IMR-90 (cell line): Measurements from ENCODE around the gene BCLAF1. TPM values are rescaled to one million over a fixed set of nuclear protein-coding genes. Genes with fewer than 3 reads are reported as not detected.

ENCODE experiments used
- ATAC-seq: fragments of 200-7000 bp; cut with Tn5 transposase; 2 replicates; pipeline ENCODE4 v1.9.1; 2020; ENCODE audit warnings: low read depth, mild to moderate bottlenecking, moderate library complexity
- BruUV-seq: library from RNA; stranded (reverse); fragments of 400-500 nt; replicated peaks from 2 replicates; lab custom pipeline; 2021; lab: Mats Ljungman, UMichigan
- CTCF ChIA-PET: fragments of 300-600 bp; formaldehyde crosslinking; extraction: SDS; loops from one replicate; lab custom pipeline; 2021; ENCODE audit warnings: antibody characterized with exemption; lab: Yijun Ruan, JAX
- POLR2A ChIA-PET: fragments of 300-600 bp; sonication (Branson Sonifier 250); formaldehyde crosslinking; loops from one replicate; lab custom pipeline; 2022; ENCODE audit warnings: antibody characterized with exemption; ENCODE audit not compliant: unreplicated experiment; lab: Charles Lee
- DNase-seq: peaks from one replicate; pipeline ENCODE4 v3.0.0; 2013
- H2AFZ ChIP-seq: replicated peaks from 2 replicates; pipeline ENCODE3; 2013; ENCODE audit warnings: low read length, mild to moderate bottlenecking; ENCODE audit not compliant: poor library complexity
- H2AK5ac ChIP-seq: 2 replicates; pipeline ENCODE4 v1.6.1; 2013; ENCODE audit warnings: low read depth, low read length, inconsistent platforms
- H2AK9ac ChIP-seq: replicated peaks from 2 replicates; pipeline ENCODE3; 2013; ENCODE audit warnings: mild to moderate bottlenecking, low read depth, low read length, moderate library complexity; ENCODE audit not compliant: poor library complexity
- H2BK120ac ChIP-seq: 2 replicates; pipeline ENCODE4 v1.6.1; 2013; ENCODE audit warnings: low read depth, low read length, inconsistent platforms
- H2BK15ac ChIP-seq: 3 replicates; pipeline ENCODE4 v1.6.1; 2013; ENCODE audit warnings: low read depth, low read length, inconsistent platforms
- H2BK20ac ChIP-seq: 2 replicates; pipeline ENCODE4 v1.6.1; 2013; ENCODE audit warnings: low read depth, mild to moderate bottlenecking, inconsistent platforms, low read length, moderate library complexity
- H2BK5ac ChIP-seq: 2 replicates; pipeline ENCODE4 v1.6.1; 2013; ENCODE audit warnings: mild to moderate bottlenecking, low read depth, low read length, inconsistent platforms; ENCODE audit not compliant: poor library complexity, severe bottlenecking
- H3K14ac ChIP-seq: replicated peaks from 2 replicates; pipeline ENCODE4 v1.6.1; 2013; ENCODE audit warnings: low read depth, low read length, inconsistent platforms
- H3K18ac ChIP-seq: 2 replicates; pipeline ENCODE4 v1.6.1; 2013; ENCODE audit warnings: low read depth, low read length, control low read depth
- H3K23ac ChIP-seq: 2 replicates; pipeline ENCODE4 v1.6.1; 2013; ENCODE audit warnings: low read depth, low read length, inconsistent platforms
- H3K27ac ChIP-seq: 2 replicates; pipeline ENCODE4 v1.5.1; 2013; ENCODE audit warnings: mild to moderate bottlenecking, control low read depth, low read length; ENCODE audit not compliant: insufficient read depth
- H3K27me3 ChIP-seq: 2 replicates; pipeline ENCODE4 v1.6.1; 2013; ENCODE audit warnings: low read length; ENCODE audit not compliant: control insufficient read depth, insufficient read depth
- H3K36me3 ChIP-seq: 2 replicates; pipeline ENCODE4 v1.6.1; 2013; ENCODE audit warnings: low read length, mixed read lengths; ENCODE audit not compliant: control insufficient read depth, insufficient read depth
- H3K4ac ChIP-seq: 2 replicates; pipeline ENCODE4 v1.6.1; 2013; ENCODE audit warnings: low read depth, low read length, inconsistent platforms
- H3K4me1 ChIP-seq: 2 replicates; pipeline ENCODE4 v1.6.1; 2013; ENCODE audit warnings: low read length, mixed read lengths; ENCODE audit not compliant: control insufficient read depth, insufficient read depth
- H3K4me2 ChIP-seq: 2 replicates; pipeline ENCODE4 v1.6.1; 2013; ENCODE audit warnings: low read depth, mild to moderate bottlenecking, control low read depth, low read length, moderate library complexity
- H3K4me3 ChIP-seq: 2 replicates; pipeline ENCODE4 v1.5.1; 2013; ENCODE audit warnings: low read depth, mild to moderate bottlenecking, control low read depth, low read length, moderate library complexity; ENCODE audit not compliant: insufficient read depth
- H3K56ac ChIP-seq: 2 replicates; pipeline ENCODE4 v1.6.1; 2013; ENCODE audit warnings: low read length, inconsistent platforms; ENCODE audit not compliant: insufficient read depth; ENCODE audit errors: extremely low read depth
- H3K79me1 ChIP-seq, 2 experiments: 2 replicates each; pipeline ENCODE4 v1.6.1; 2013; ENCODE audit warnings: low read length in 2 of 2, inconsistent platforms in 1 of 2, low read depth in 1 of 2
- H3K9ac ChIP-seq: 2 replicates; pipeline ENCODE4 v1.6.1; 2013; ENCODE audit warnings: low read depth, low read length, control low read depth
- H3K9me1 ChIP-seq: 2 replicates; pipeline ENCODE4 v1.6.1; 2013; ENCODE audit warnings: low read length, inconsistent platforms; ENCODE audit not compliant: insufficient read depth
- H3K9me3 ChIP-seq: 2 replicates; pipeline ENCODE4 v1.6.1; 2013; ENCODE audit warnings: low read length; ENCODE audit not compliant: control insufficient read depth, insufficient read depth
- H4K20me1 ChIP-seq: 2 replicates; pipeline ENCODE4 v1.6.1; 2013; ENCODE audit warnings: low read length, inconsistent platforms; ENCODE audit not compliant: insufficient read depth
- H4K5ac ChIP-seq: 2 replicates; pipeline ENCODE4 v1.6.1; 2013; ENCODE audit warnings: mild to moderate bottlenecking, low read depth, low read length, control low read depth
- H4K8ac ChIP-seq, 2 experiments: 2 replicates each; pipeline ENCODE4 v1.6.1; 2013; ENCODE audit warnings: low read depth in 2 of 2, low read length in 2 of 2, control low read depth in 1 of 2, inconsistent platforms in 1 of 2
- H4K91ac ChIP-seq: 2 replicates; pipeline ENCODE4 v1.6.1; 2013; ENCODE audit warnings: low read depth, low read length, inconsistent platforms; ENCODE audit not compliant: insufficient read depth
- CTCF ChIP-seq: conservative IDR thresholded peaks from 2 replicates; pipeline ENCODE4 v1.5.1; 2012; ENCODE audit warnings: mild to moderate bottlenecking, low read depth, low read length, improper control_type of control experiment
- FOS ChIP-seq: fragments of 150-350 bp; IDR thresholded peaks from 2 replicates; pipeline ENCODE4 v1.6.1; 2016; ENCODE audit warnings: low read depth, low read length
- NFE2L2 ChIP-seq: fragments of 150-350 bp; IDR thresholded peaks from 2 replicates; pipeline ENCODE4 v1.6.1; 2016; ENCODE audit warnings: low read depth, mild to moderate bottlenecking, low read length
- POLR2A ChIP-seq: IDR thresholded peaks from 2 replicates; pipeline ENCODE4 v1.6.1; 2012; ENCODE audit warnings: mild to moderate bottlenecking, low read depth, low read length
- RAD21 ChIP-seq: IDR thresholded peaks from 2 replicates; pipeline ENCODE4 v1.6.1; 2012; ENCODE audit warnings: low read length, improper control_type of control experiment
- RCOR1 ChIP-seq: IDR thresholded peaks from 2 replicates; pipeline ENCODE4 v1.6.1; 2012; ENCODE audit warnings: mild to moderate bottlenecking, low read length, improper control_type of control experiment; ENCODE audit not compliant: insufficient replicate concordance
- RFX5 ChIP-seq: IDR thresholded peaks from 2 replicates; pipeline ENCODE4 v1.8.0; 2012; ENCODE audit warnings: low read depth, mild to moderate bottlenecking, low read length, moderate library complexity
- USF2 ChIP-seq: fragments of 150-350 bp; IDR thresholded peaks from 2 replicates; pipeline ENCODE4 v1.6.1; 2017; ENCODE audit warnings: mild to moderate bottlenecking, antibody characterized with exemption, low read length, low read depth
- WGBS, 2 experiments: methylation state at CpG; one replicate each; pipeline versions ENCODE4 v1.1.5 to v1.1.7; 2013; ENCODE audit warnings: missing lambda C conversion rate in 2 of 2; ENCODE audit not compliant: insufficient read length in 1 of 2; ENCODE audit errors: extremely low coverage in 2 of 2; 5-methylcytosine and 5-hydroxymethylcytosine counted together
- dilution Hi-C: fragments of 300-500 bp; cut with HindIII; formaldehyde crosslinking; loops from one replicate; pipeline ENCODE4 v1.14.3; 2018; ENCODE audit warnings: low sequenced_read_pairs; ENCODE audit not compliant: unreplicated experiment
- in situ Hi-C: fragments of 300-500 bp; cut with MboI; formaldehyde crosslinking; loops from 3 replicates; pipeline ENCODE4 v1.14.3; 2019; ENCODE audit warnings: low sequenced_read_pairs, inconsistent platforms, mixed read lengths
- intact Hi-C: fragments of 100-400 bp; cut with micrococcal nuclease; formaldehyde crosslinking; loops from 2 replicates; pipeline ENCODE4 v1.10.0; 2022
- polyA plus RNA-seq, 3 experiments: library from polyadenylated mRNA; depleted of rRNA; stranded (reverse); fragments of >200 nt; gene quantifications; 2 replicates each; pipeline ENCODE4 v1.2.3, GENCODE V29; 2012; ENCODE audit warnings: low replicate concordance in 1 of 3
- total RNA-seq: library from RNA; depleted of rRNA; stranded (reverse); fragments of >200 nt; gene quantifications from 2 replicates; pipeline ENCODE4 v1.2.3, GENCODE V29; 2012

BCLAF1 gene
- total and polyA plus RNA-seq, 2 of the 4 experiments (the other 2 are of a cell fraction) = 34.0 to 141 TPM

- no peak for TF ChIP-seq POLR2A
These were observed 59.3 kb downstream of the BCLAF1 start (continued) for GRCh38 chr6:136230219-136230853.

GRCh38 chr6:136228814-136229213, 60.8 kb downstream of the BCLAF1 start:
- no peak for ATAC-seq
- CTCF ChIA-PET = no interaction called here
- no peak overlapping the region for H3K23ac ChIP-seq

More at GRCh38 chr6:136228814-136229213, 60.8 kb downstream of the BCLAF1 start:
- Histone ChIP-seq H3K4me2 (no peak overlapping the region), H3K36me3 (no peaks in the 10 kb centered on the region), H4K8ac (no peak overlapping the region), H3K9ac (no peak overlapping the region), H4K91ac (0 out of 2 replicates have a peak overlapping the region, but pooled peaks have one; percentile 28), H3K4ac (no peak overlapping the region), H3K4me1 (peaks cover 7% of the 10 kb centered on the region), H3K4me3 (no peak overlapping the region), H2AK9ac (no peak overlapping the region), H2BK5ac (no peak overlapping the region), H3K79me1 (no peaks in the 10 kb centered on the region), H2BK120ac (no peak overlapping the region; the same call in 1 of the 2 replicates), H4K20me1 (no peaks in the 10 kb centered on the region), H2AK5ac (no peak overlapping the region), H3K14ac (no peak overlapping the region), H2BK15ac (no peak overlapping the region), H3K9me1 (no peaks in the 10 kb centered on the region; the same call in 1 of the 2 replicates), H3K18ac (no peak overlapping the region), H3K27ac (no peak overlapping the region), H4K5ac (no peak overlapping the region), H3K56ac (no peak overlapping the region), H2AFZ (no peak overlapping the region), H2BK20ac (no peak overlapping the region), H3K9me3 (peaks cover 2% of the 10 kb centered on the region; the same call in 1 of the 2 replicates), H3K27me3 (no peaks in the 10 kb centered on the region)
- POLR2A ChIA-PET = no interaction called here
- no peak for TF ChIP-seq CTCF
- no peak for TF ChIP-seq RCOR1
- no peak for TF ChIP-seq RFX5
- no peak for TF ChIP-seq USF2
- TF ChIP-seq FOS = no peak
- no peak for TF ChIP-seq NFE2L2
- TF ChIP-seq POLR2A = no peak
- TF ChIP-seq RAD21 = no peak
- intact Hi-C loops = loop anchor here (5.0 to 10.0 kb wide), 4 partner anchors 212 to 494 kb away; partner anchors contain the start of gene PDE7B
- BruUV-seq = no TSS peak
- no CpG with 5 or more reads among the region's 2 CpGs for whole genome bisulfite sequencing, 2 experiments
- dilution Hi-C loops = no loop called here
- in situ Hi-C loops = loop anchor here (5.0 kb wide), 1 partner anchor 692 kb away; no protein-coding TSS in a partner anchor
- no peak for DNase-seq
